ENCODE results near the gene DIPK2A.

DNA sequence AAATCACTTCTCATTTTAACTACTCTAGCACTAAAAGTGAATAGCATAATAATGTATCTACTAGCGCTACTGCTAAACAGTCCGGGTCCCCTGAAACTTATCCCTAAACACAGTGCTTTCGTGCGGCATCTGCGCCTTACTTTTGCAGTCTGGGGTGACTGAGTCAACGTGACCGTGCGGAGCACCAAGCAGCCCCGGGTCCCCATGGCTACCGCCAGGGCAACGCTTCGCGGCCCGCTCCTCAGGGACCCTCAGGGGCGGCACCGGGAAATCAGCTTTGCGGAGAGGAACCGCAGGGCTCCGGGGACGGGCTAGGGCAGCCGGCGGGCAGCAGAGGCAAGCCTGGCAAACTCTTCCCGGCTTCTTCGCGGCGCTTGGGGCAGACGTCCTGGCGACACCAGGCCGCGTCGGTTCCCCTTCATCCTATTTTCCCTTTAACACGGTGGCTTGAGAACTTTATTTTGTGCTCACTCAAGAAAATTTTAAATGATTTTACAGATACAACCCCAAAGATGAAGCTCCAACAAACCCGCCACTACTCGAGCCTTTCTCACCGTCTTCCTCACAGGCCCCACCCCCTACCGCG is 757 bp upstream of the DIPK2A start:
- TF ChIP-seq ZFX (IDR thresholded peaks at IDR 0.05) (no peak), CTCF (conservative IDR thresholded peaks at IDR 0.05) (no peak)
